HG03565 (cell line): ENCODE results near the gene SPRED2.

ENCODE experiments used
- ATAC-seq: cut with Tn5 transposase; IDR thresholded peaks from one replicate; pipeline ENCODE4 v1.9.1; 2021; ENCODE audit warnings: mild to moderate bottlenecking, moderate library complexity; ENCODE audit not compliant: unreplicated experiment

SPRED2 gene

DNA sequence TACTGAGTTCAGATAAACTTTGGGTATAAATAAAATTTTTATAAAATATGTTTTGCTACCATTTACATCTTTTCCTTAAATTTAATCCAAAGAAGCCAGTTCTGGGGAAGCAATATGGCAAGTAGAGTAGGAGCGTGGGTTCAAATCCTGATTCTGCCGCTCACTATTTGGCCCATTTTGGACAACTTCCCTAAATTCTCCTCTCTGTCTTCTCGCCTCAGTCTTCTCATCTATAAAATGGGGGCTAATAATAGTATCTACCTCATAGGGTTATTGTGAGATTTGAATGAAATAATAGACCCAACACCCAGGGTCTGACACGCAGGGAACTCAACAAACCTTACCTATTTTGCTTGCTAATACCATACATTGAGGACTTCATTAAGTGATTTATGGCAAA is 145.0 kb downstream of the SPRED2 start:
- ATAC-seq, result no peak

DNA sequence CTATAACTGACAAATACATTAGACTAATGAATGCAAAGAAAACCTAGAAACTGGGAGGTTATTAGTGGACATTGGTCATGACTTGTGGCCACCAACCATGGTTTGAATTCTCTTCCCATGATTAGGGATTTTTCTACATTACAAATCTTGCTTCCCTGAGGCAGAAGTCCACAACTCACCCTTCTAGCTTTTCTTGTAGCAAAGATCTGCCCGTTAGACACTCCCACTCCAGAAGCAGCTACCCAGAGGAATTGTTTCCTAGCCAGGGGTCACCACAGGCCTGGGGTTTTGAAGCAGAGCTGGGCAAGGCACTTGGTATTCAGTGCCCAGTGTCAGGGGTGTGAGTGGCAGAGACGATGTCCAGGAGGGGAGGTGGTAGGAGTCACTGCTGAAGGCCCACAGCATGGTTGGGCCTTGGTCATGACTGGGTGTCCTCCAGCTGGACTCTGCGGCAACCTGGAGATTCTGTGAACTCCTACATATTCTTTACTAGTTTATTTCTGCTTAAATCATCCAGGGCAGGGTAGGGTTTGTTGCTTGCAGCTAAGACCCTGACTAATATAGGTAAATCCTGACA is 149.8 kb downstream of the SPRED2 start:
- no peak for ATAC-seq

DNA sequence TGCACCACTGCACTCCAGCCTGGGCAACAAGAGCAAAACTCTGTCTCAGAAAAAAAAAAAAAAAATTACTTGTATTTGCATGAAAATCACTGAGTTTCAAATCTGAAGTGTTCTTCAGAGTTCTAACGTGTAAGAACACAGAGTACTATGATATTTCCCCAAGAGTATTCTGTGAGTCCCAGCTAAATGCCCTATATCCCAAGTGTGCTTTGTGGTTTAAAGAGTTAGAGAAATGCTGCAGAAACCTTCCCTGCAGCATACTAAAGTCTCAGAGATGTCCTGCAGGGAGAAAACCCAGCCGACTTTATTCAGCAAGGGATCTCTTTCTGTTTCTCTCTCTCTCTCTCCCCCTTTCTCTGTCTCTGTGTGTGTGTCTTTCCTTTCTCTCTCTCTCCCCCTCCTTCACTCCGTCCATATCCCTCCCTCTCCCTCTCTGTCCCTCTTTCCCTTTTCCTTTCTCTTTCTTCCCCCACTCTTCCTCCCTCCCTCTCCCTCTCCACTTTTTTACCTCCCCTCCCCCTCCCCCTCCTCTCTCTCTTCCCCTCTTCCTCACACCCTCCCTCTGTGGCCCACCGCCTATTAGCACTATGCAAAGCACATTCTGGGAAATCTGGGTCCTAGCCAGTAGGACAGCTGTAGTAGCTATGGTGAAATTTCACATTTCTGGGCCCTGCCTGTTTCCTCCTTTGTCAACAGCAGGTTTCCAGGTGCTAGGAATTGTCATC is 150.6 kb downstream of the SPRED2 start:
- no peak for ATAC-seq

DNA sequence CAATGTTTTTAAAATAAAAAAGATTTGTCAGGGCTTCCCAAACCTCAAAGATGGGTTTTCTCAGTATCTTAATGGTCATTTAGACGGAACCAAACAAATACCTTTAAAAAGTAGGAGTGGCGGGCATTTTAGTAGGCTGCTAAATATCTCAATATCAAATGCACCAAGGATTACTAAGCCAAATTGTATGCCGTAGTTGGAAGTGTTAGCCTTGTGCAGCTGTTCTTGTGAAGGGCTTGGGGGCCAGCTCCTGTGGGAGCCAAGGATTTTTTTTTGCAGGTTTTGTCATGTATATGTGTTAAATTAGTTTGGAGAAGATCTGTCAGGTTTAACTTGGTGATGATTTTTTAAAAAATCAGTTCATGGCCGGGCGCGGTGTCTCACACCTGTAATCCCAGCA is 152.6 kb downstream of the SPRED2 start:
- no peak for ATAC-seq

DNA sequence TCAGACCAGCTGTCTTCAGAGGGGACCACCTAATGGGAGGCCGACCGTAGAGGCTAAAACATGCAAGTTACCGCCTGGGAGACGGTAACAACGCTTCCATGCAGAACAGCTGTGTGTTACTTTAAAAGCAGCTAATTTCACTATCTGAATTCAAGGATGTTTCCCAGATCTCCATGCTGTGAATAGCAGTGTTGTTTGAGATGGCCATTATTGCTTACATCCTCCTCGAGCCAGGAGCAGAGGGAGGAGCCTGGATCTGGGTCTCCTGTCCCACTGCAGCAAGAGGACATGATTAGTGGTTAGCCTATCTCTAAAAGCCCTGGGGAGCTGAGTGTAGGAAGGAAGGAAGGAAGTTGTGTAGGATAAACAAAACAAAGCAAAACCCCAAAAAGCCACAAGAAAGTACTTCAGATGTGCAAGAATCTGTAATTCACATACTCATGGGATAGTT is 153.8 kb downstream of the SPRED2 start:
- ATAC-seq, result no peak

DNA sequence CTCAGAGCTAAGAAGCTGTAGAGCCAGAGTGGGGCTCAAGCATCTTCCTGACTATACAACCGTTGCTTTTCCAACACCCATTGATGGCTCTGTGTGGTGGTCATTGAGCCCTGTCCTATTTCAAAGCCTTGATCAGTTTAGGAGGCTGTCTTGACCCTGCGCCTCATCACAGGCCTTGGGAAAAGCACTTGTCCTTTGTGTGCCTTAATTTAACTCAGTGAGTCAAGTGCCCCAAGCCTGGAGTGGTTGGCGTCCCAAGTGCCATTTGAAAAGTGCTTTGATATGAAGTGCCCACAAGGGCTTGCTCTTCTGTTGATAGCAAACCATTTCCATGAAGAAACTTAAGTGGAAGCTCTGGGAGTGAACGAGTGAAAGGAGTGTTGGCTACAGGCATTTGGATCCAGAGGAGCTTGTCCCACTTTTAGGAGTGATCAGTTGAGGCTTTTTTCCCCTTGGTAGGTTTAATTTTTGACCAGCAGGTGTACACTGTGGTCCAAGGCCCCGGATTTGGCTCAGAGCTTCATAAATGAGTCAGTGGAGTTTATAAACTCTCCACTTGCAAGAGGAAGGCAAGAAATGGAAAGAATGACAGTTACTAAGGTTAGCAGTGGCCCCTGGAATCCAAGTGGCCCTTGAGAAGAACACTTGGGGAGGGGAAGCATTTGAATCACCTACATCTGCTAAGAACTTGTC is 154.5 kb downstream of the SPRED2 start:
- ATAC-seq, result no peak

DNA sequence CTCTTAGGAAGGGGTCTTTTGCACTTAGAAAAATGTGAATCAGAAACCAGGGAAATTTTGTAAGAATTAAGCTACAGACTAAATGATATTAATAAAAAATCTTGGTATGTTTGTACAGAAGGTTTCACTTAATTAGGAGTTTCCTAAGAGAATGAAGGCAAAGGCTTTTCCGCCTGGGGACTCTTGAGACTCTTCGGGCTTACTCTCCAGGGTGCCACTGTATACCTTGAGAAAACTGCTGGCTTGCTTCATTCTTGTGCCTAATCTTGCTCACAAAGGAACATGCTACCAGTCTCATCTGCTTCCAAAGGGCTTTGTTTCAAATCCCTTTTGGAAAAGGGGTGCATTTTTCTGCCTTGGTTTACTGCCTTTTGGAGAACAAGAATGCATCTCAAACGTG is 155.3 kb downstream of the SPRED2 start:
- ATAC-seq, result no peak

DNA sequence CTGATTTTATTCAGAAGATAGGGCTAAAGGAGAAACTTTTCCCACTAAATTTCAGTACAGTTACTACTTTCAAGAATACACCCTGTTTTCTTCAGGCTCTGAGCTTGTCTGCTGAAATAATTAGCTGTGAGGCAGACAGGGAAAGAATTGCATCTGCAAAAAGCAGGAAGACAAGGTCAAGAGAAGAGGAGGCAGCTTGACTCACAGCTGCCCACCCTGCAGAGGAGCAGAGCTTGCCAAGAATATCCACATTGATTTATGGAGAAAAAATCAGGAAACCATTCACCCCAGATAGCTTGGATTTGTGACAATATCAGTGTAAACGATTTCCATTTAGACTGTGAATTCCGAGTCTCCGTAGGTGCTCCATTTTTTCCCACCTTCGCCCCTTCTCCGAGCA is 155.8 kb downstream of the SPRED2 start:
- ATAC-seq, result no peak

DNA sequence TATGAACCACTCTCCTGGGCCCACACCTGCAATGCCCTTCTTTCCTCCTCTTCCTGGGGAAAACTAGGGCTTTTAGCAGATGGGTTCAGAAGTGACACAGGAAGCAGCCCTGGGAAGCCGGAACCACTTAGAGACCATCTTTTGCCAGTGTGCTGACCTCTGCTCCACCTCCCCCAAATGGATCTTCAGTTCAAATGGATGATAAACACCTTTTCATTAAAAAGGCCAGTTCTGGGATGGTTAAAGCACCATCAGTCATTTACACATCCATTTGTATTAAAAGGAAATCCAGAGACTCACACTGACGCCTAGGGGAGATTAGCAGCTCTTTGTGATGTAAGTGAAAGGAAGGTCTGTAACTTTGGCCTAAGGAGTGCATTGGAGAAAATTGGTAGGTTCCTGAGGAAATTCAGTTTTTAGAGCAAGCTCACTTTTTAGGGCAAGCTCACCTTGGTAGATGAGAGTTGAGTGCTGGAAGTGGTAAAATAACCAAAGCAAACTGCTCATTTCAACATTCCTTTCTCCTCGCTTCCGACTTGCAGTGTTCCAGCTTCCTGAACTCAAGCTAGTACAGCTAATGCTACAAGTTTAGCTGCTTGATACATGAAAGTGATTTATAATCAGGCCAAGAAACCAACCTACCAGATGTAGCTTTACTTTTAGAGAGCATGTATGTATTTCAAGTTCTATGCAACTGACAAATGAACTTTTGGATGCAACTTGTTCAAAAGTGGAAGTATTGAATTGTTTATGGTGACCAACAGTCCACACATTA is 157.1 kb downstream of the SPRED2 start:
- ATAC-seq, result no peak

DNA sequence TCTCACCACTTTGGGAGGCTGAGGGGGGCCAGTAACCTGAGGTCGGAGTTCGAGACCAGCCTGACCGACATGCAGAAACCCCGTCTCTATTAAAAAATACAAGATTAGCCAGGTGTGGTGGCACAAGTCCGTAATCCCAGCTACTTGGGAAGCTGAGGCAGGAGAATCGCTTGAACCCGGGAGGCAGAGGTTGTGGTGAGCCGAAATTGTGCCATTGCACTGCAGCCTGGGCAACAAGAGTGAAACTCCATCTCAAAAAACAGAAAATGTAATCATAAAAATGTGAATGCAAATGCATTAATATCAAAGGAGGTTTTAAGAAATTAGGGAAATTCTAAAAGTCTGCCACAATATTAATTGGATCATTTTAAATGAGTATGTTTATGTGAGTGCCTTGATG is 159.1 kb downstream of the SPRED2 start:
- ATAC-seq, result no peak

DNA sequence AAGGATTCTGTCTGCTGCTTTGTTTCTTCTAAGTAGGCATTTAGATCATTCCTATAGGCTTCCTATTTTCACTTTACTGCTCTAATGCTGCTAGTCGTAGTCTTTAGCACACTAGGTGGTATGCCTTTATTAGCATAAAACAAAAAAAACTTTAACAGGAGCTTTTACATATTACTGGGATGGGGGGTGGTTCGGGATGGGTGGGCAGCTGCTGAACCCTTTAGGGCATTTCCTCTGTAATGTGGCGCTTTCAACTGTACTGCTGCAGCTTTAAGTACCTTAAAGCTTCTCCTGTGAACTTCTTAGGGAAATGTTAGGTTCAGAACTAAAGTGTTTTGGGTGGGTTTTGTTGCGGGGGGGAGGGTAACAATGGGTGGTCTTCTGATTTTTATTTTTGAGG is 163.4 kb downstream of the SPRED2 start:
- ATAC-seq, result no peak

DNA sequence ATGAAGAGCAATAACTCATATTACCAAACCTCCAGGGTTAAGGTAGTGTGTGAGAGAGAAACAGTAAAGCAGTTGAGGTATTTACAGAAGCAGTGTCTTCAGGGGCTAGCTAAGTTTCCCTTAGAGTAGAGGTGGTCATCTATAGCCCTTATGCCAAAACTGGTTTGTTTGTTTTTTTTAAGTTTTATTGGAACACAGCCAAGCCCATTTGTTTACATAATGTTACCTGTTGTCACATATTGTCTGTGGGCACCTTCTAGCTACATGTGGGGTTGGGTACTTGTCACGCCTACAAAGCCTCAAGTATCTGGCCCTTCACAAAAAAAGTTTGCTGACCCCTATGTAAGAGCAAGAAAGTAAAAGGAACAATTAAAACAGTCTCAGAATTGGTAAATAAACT is 165.4 kb downstream of the SPRED2 start:
- no peak for ATAC-seq

DNA sequence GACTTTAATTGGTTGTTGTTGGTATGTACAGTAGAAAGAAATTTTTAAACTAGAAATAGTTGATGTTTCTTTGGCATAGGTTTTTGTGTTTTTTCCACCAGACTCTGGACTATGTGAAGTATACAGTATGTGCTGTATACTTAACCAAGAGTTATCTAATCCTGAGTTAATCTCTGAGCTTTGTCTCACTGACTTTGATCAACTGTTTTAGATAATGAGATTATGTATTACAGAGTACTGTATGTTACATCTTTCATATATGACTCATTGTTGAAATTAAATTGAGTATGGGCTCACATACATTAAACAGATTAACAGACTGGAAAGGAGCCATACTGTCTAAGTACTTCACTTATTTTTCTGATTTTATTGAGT is 166.7 kb downstream of the SPRED2 start:
- no peak for ATAC-seq

DNA sequence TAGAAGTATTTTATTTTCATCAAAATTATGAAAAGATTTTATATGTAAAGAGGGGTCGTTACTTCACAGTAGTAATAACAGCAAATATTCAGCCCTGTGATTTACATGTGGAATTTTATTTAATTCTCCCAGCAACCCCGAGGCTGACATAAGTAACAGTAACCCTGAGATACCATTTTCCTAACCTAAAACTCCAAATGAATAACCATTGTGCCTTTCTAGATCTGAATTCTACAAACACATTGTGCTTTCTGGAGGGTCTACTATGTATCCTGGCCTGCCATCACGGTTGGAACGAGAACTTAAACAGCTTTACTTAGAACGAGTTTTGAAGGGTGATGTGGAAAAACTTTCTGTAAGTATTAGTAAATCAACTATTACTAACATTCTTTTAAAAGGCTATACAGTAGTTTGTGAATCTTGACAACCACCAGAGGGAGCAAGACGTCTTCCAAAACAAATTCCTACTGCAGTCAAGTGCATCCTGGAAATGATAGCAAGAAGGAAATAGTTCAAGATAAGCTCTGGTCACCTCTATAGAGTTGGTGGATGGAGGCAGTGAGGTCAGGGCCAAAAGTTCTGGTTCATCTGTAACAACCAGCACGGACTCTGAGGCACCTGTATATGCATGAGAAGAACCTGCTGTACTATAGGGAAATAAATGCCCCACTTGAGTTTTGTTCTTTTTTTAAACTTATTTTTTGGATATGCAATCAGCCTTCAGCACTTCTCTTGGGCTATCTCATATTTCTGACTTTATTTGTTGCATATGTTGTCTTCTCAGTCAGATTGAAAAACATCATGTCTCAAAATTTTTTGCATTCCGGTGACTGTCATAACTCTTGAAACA is 167.4 kb downstream of the SPRED2 start:
- ATAC-seq, result no peak

DNA sequence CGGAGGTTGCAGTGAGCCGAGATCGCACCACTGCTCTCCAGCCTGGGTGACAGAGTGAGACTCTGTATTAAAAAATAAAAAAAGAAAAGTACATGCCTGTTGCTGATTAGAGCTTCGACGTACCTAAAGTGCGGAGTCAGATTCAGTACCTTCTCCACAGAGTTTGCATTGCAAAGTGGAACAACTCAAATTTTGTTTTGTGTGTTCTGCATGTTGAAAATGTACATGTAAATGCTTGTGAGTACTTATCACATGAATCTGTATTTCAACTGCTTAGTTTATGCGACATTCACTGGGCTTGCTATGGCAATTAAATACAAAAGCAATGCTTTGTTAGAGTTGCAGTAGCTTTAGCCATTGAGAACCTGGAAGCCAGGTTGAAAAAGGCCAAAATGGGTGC is 168.4 kb downstream of the SPRED2 start:
- ATAC-seq, result no peak

DNA sequence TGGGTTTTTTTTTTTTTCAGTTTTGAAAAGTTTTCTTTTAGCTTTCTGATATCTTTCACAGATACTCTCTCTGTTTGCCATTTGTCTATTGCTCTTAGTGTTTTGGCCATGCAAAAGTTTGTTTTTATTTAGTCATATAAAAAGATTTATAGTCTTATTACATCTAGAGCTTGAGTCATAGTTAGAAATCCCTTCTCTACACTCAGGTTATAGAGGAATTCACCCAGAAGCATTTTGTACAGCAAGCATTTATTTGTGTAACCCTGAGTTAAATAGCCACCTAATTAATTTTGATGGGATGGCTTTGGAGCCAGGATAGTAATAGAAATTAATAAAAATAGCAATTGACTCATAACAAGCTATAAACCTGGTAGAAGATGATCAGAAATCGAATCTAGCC is 169.1 kb downstream of the SPRED2 start:
- ATAC-seq, result no peak

DNA sequence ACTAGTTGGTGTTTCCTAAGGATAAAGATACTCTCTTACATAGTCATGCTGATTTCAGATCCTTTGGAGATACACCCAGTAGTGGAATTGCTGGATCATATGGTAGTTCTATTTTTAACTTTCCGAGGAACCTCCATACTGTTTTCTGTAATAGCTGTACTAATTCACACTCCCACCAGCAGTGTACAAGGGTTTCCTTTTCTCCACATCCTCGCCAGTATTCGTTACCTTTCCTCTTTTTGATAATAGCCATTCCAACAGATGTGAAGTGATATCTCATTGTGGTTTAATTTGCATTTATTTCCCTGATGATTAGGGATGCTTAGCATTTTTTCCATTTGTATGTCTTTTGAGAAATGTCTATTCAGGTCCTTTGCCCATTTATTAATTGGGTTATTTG is 170.7 kb downstream of the SPRED2 start:
- no peak for ATAC-seq
